ENCODE measurements around the gene C6.

DNA sequence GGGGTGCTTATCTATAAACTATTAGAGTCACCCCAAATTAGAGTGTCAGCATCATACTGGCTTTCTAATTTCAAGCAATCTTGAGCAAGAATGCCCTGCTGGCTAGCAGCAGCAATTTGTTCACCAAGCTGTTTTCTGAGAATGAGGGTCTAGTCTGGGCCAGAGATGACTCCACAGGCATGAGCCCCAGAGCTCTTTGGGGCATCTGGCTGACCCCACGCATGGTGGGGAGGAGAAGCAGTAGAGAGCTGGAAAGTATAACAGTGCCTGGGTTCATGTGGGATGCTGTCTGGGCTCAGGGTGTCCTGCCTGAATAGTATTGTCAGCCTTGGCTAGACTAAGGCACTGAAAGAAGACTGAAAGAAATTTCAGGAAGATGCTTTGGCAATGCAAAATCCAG is 64.9 kb downstream of the C6 start:
- TF ChIP-seq, protein P1, sequence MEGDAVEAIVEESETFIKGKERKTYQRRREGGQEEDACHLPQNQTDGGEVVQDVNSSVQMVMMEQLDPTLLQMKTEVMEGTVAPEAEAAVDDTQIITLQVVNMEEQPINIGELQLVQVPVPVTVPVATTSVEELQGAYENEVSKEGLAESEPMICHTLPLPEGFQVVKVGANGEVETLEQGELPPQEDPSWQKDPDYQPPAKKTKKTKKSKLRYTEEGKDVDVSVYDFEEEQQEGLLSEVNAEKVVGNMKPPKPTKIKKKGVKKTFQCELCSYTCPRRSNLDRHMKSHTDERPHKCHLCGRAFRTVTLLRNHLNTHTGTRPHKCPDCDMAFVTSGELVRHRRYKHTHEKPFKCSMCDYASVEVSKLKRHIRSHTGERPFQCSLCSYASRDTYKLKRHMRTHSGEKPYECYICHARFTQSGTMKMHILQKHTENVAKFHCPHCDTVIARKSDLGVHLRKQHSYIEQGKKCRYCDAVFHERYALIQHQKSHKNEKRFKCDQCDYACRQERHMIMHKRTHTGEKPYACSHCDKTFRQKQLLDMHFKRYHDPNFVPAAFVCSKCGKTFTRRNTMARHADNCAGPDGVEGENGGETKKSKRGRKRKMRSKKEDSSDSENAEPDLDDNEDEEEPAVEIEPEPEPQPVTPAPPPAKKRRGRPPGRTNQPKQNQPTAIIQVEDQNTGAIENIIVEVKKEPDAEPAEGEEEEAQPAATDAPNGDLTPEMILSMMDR (tag by site-specific recombination; IDR thresholded peaks at IDR 0.05): no peak
- TF ChIP-seq, protein P2, sequence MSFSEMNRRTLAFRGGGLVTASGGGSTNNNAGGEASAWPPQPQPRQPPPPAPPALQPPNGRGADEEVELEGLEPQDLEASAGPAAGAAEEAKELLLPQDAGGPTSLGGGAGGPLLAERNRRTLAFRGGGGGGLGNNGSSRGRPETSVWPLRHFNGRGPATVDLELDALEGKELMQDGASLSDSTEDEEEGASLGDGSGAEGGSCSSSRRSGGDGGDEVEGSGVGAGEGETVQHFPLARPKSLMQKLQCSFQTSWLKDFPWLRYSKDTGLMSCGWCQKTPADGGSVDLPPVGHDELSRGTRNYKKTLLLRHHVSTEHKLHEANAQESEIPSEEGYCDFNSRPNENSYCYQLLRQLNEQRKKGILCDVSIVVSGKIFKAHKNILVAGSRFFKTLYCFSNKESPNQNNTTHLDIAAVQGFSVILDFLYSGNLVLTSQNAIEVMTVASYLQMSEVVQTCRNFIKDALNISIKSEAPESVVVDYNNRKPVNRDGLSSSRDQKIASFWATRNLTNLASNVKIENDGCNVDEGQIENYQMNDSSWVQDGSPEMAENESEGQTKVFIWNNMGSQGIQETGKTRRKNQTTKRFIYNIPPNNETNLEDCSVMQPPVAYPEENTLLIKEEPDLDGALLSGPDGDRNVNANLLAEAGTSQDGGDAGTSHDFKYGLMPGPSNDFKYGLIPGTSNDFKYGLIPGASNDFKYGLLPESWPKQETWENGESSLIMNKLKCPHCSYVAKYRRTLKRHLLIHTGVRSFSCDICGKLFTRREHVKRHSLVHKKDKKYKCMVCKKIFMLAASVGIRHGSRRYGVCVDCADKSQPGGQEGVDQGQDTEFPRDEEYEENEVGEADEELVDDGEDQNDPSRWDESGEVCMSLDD (tag by site-specific recombination; IDR thresholded peaks at IDR 0.05): no peak
- TF ChIP-seq ZNF549 (tag by site-specific recombination; IDR thresholded peaks at IDR 0.05): no peak
- TF ChIP-seq, protein P3, sequence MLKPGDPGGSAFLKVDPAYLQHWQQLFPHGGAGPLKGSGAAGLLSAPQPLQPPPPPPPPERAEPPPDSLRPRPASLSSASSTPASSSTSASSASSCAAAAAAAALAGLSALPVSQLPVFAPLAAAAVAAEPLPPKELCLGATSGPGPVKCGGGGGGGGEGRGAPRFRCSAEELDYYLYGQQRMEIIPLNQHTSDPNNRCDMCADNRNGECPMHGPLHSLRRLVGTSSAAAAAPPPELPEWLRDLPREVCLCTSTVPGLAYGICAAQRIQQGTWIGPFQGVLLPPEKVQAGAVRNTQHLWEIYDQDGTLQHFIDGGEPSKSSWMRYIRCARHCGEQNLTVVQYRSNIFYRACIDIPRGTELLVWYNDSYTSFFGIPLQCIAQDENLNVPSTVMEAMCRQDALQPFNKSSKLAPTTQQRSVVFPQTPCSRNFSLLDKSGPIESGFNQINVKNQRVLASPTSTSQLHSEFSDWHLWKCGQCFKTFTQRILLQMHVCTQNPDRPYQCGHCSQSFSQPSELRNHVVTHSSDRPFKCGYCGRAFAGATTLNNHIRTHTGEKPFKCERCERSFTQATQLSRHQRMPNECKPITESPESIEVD (tag by site-specific recombination; IDR thresholded peaks at IDR 0.05): no peak
- no peak for TF ChIP-seq ZNF707 (tag by site-specific recombination; IDR thresholded peaks at IDR 0.05)
- TF ChIP-seq ZNF114 (tag by site-specific recombination; IDR thresholded peaks at IDR 0.05): no peak
- TF ChIP-seq ZNF501 (tag by site-specific recombination; IDR thresholded peaks at IDR 0.05): no peak
- TF ChIP-seq ZNF544 (tag by site-specific recombination; IDR thresholded peaks at IDR 0.05): no peak

All from HEK293 (cell line).